HG03196 (cell line): ENCODE data around the gene JADE3.

Experiments used
- ATAC-seq: cut with Tn5 transposase; IDR thresholded peaks from one replicate; pipeline ENCODE4 v1.9.1; 2021; ENCODE audit not compliant: unreplicated experiment

JADE3 gene

GRCh38 chrX:46992070-46992469, 79.8 kb downstream of the JADE3 start:
- no peak for ATAC-seq

GRCh38 chrX:46994096-46994495, 81.9 kb downstream of the JADE3 start:
- ATAC-seq: no peak

GRCh38 chrX:47012131-47012530, 99.9 kb downstream of the JADE3 start:
- no peak for ATAC-seq

- no peak for ATAC-seq
Measured at GRCh38 chrX:47026198-47026597, 114.0 kb downstream of the JADE3 start.

- ATAC-seq: no peak
Measured at GRCh38 chrX:47030339-47030738, 118.1 kb downstream of the JADE3 start.

- ATAC-seq: no peak
Measured at GRCh38 chrX:47047989-47048388, 135.8 kb downstream of the JADE3 start.

- ATAC-seq: no peak
Measured at GRCh38 chrX:47059142-47059874, 147.1 kb downstream of the JADE3 start.

- ATAC-seq: no peak
Measured at GRCh38 chrX:47060708-47061107, 148.5 kb downstream of the JADE3 start.

- ATAC-seq: no peak
Measured at GRCh38 chrX:47061238-47061919, 149.2 kb downstream of the JADE3 start.

GRCh38 chrX:47063179-47063578, 151.0 kb downstream of the JADE3 start:
- no peak for ATAC-seq

GRCh38 chrX:47068214-47068613, 156.0 kb downstream of the JADE3 start:
- no peak for ATAC-seq

GRCh38 chrX:47068720-47069119, 156.5 kb downstream of the JADE3 start:
- ATAC-seq: no peak

GRCh38 chrX:47078129-47079043, 166.2 kb downstream of the JADE3 start, which contains the start of gene RGN:
Gene RGN (plus strand): TSS chrX:47078443. CDS start chrX:47081145, 2,702 bp downstream.
- no peak for ATAC-seq

GRCh38 chrX:47080215-47080914, 168.1 kb downstream of the JADE3 start:
- no peak for ATAC-seq

GRCh38 chrX:47080915-47081236, 168.7 kb downstream of the JADE3 start:
- no peak for ATAC-seq

- no peak for ATAC-seq
Measured at GRCh38 chrX:47091149-47091775, 179.0 kb downstream of the JADE3 start.

GRCh38 chrX:47093248-47093647, 181.0 kb downstream of the JADE3 start:
- ATAC-seq: no peak

- ATAC-seq: no peak
Measured at GRCh38 chrX:47093860-47094259, 181.6 kb downstream of the JADE3 start.

- no peak for ATAC-seq
Measured at GRCh38 chrX:47097018-47097417, 184.8 kb downstream of the JADE3 start.

GRCh38 chrX:47098338-47099094, 186.3 kb downstream of the JADE3 start:
- ATAC-seq: no peak
